ENCODE data around the gene RPP14.

The RPP14 gene

GRCh38 chr3:58281069-58281468 lies 25.0 kb upstream of the RPP14 start:
- H3K27ac ChIP-seq (ENCODE audit: low read depth, low read length), result no peak overlapping the region
- TF ChIP-seq, protein P1, sequence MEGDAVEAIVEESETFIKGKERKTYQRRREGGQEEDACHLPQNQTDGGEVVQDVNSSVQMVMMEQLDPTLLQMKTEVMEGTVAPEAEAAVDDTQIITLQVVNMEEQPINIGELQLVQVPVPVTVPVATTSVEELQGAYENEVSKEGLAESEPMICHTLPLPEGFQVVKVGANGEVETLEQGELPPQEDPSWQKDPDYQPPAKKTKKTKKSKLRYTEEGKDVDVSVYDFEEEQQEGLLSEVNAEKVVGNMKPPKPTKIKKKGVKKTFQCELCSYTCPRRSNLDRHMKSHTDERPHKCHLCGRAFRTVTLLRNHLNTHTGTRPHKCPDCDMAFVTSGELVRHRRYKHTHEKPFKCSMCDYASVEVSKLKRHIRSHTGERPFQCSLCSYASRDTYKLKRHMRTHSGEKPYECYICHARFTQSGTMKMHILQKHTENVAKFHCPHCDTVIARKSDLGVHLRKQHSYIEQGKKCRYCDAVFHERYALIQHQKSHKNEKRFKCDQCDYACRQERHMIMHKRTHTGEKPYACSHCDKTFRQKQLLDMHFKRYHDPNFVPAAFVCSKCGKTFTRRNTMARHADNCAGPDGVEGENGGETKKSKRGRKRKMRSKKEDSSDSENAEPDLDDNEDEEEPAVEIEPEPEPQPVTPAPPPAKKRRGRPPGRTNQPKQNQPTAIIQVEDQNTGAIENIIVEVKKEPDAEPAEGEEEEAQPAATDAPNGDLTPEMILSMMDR (IDR thresholded peaks at IDR 0.05; ENCODE audit: low read depth, low read length, poor library complexity, severe bottlenecking), result no peak
- TF ChIP-seq EZH2phosphoT487 (IDR thresholded peaks at IDR 0.05; ENCODE audit: borderline replicate concordance, low read length), result no peak
- H3K36me3 ChIP-seq (ENCODE audit: control insufficient read depth, low read length), result 0 out of 2 replicates have a peak, but pooled peaks cover 3% of the 10 kb centered on the region
- no peaks in the 10 kb centered on the region for H4K20me1 ChIP-seq (ENCODE audit: control insufficient read depth, insufficient read depth, low read depth, low read length)
- no peaks in the 10 kb centered on the region for H3F3A ChIP-seq (ENCODE audit: control insufficient read depth, insufficient read depth)
- no peak overlapping the region for H3K4me2 ChIP-seq (ENCODE audit: low read length)
- no peaks in the 10 kb centered on the region for H3K79me2 ChIP-seq (ENCODE audit: control insufficient read depth, low read length)
- no peaks in the 10 kb centered on the region for H3K9me3 ChIP-seq (ENCODE audit: control insufficient read depth, insufficient read depth, low read length)
- no peaks in the 10 kb centered on the region; the same call in 1 of the 2 replicates for H3K4me1 ChIP-seq (ENCODE audit: control insufficient read depth, low read length)
- H3K9me2 ChIP-seq (replicated peaks; ENCODE audit: control insufficient read depth, low read length), result no peaks in the 10 kb centered on the region
- no peak overlapping the region for H3K4me3 ChIP-seq (ENCODE audit: low read length)
- H3K27me3 ChIP-seq (ENCODE audit: control insufficient read depth, low read length), result no peaks in the 10 kb centered on the region

DNA sequence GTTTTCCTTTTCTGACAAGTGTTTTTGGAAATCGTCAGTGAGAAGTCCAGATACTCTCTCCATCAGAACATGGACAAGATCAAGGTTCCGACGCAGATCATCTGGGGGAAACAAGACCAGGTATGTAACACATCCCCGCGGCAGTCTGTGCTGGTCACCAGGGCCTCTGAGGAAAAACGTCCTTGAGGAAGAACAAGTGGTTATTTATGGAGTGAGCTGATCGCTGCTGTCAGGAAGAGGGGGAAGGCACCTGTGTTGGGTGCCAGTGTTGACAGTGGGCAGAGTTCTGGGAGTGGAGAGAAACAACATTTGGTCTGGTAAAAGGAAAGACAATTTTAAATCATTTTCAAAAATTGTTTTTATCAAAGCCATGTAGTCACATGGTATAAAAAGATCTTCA lies 20.7 kb upstream of the RPP14 start:
- H3K4me1 ChIP-seq (ENCODE audit: control insufficient read depth, low read length), result peaks cover 4% of the 10 kb centered on the region
- no peaks in the 10 kb centered on the region for H3K79me2 ChIP-seq (ENCODE audit: control insufficient read depth, low read length)
- H3F3A ChIP-seq (ENCODE audit: control insufficient read depth, insufficient read depth), result no peaks in the 10 kb centered on the region
- no peaks in the 10 kb centered on the region for H3K9me2 ChIP-seq (replicated peaks; ENCODE audit: control insufficient read depth, low read length)
- no peaks in the 10 kb centered on the region for H3K27me3 ChIP-seq (ENCODE audit: control insufficient read depth, low read length)
- no peak for TF ChIP-seq EZH2phosphoT487 (IDR thresholded peaks at IDR 0.05; ENCODE audit: borderline replicate concordance, low read length)
- TF ChIP-seq, protein P1 (IDR thresholded peaks at IDR 0.05; ENCODE audit: low read depth, low read length, poor library complexity, severe bottlenecking), result no peak
- H3K4me3 ChIP-seq (ENCODE audit: low read length), result no peak overlapping the region
- 0 out of 2 replicates have a peak, but pooled peaks cover 3% of the 10 kb centered on the region for H3K36me3 ChIP-seq (ENCODE audit: control insufficient read depth, low read length)
- H3K27ac ChIP-seq (ENCODE audit: low read depth, low read length), result no peak overlapping the region
- no peaks in the 10 kb centered on the region for H4K20me1 ChIP-seq (ENCODE audit: control insufficient read depth, insufficient read depth, low read depth, low read length)
- no peak overlapping the region for H3K4me2 ChIP-seq (ENCODE audit: low read length)
- no peaks in the 10 kb centered on the region for H3K9me3 ChIP-seq (ENCODE audit: control insufficient read depth, insufficient read depth, low read length)

GRCh38 chr3:58287354-58287753 lies 18.7 kb upstream of the RPP14 start:
- Histone ChIP-seq H3K9me3 (ENCODE audit: control insufficient read depth, insufficient read depth, low read length) (no peaks in the 10 kb centered on the region), H3K4me3 (ENCODE audit: low read length) (no peak overlapping the region), H3F3A (ENCODE audit: control insufficient read depth, insufficient read depth) (no peaks in the 10 kb centered on the region), H3K4me1 (ENCODE audit: control insufficient read depth, low read length) (peaks cover 9% of the 10 kb centered on the region), H4K20me1 (ENCODE audit: control insufficient read depth, insufficient read depth, low read depth, low read length) (no peaks in the 10 kb centered on the region), H3K27me3 (ENCODE audit: control insufficient read depth, low read length) (no peaks in the 10 kb centered on the region), H3K36me3 (ENCODE audit: control insufficient read depth, low read length) (0 out of 2 replicates have a peak, but pooled peaks cover 3% of the 10 kb centered on the region), H3K79me2 (ENCODE audit: control insufficient read depth, low read length) (no peaks in the 10 kb centered on the region), H3K4me2 (ENCODE audit: low read length) (no peak overlapping the region), H3K9me2 (replicated peaks; ENCODE audit: control insufficient read depth, low read length) (no peaks in the 10 kb centered on the region), H3K27ac (ENCODE audit: low read depth, low read length) (no peak overlapping the region)
- no peak for TF ChIP-seq EZH2phosphoT487 (IDR thresholded peaks at IDR 0.05; ENCODE audit: borderline replicate concordance, low read length)
- TF ChIP-seq, protein P1 (IDR thresholded peaks at IDR 0.05; ENCODE audit: low read depth, low read length, poor library complexity, severe bottlenecking), result no peak

All from DOHH2 (cell line).